ENCODE results near the gene TRPM3.

TRPM3 gene

GRCh38 chr9:70954126-70954525, 167.3 kb downstream of the TRPM3 start:
- H3K4me1 ChIP-seq (ENCODE audit: control insufficient read depth, insufficient read depth, low read length): no peaks in the 10 kb centered on the region
- no peaks in the 10 kb centered on the region for H3K27me3 ChIP-seq (ENCODE audit: control insufficient read depth, insufficient read depth, low read length)
- H3K4me3 ChIP-seq (ENCODE audit: low read length): no peak overlapping the region
- H3K27ac ChIP-seq (ENCODE audit: low read depth, low read length): no peak overlapping the region
- no peaks in the 10 kb centered on the region for H3K36me3 ChIP-seq (ENCODE audit: control insufficient read depth, insufficient read depth, low read length)
- H3K9ac ChIP-seq (ENCODE audit: low read length): no peak overlapping the region

GRCh38 chr9:70951749-70952727, 169.4 kb downstream of the TRPM3 start:
- no peaks in the 10 kb centered on the region for H3K4me1 ChIP-seq (ENCODE audit: control insufficient read depth, insufficient read depth, low read length)
- H3K9ac ChIP-seq (ENCODE audit: low read length): no peak overlapping the region
- no peaks in the 10 kb centered on the region for H3K36me3 ChIP-seq (ENCODE audit: control insufficient read depth, insufficient read depth, low read length)
- no peak overlapping the region for H3K4me3 ChIP-seq (ENCODE audit: low read length)
- no peaks in the 10 kb centered on the region for H3K27me3 ChIP-seq (ENCODE audit: control insufficient read depth, insufficient read depth, low read length)
- H3K27ac ChIP-seq (ENCODE audit: low read depth, low read length): no peak overlapping the region

GRCh38 chr9:70950270-70950669, 171.2 kb downstream of the TRPM3 start:
- H3K27me3 ChIP-seq (ENCODE audit: control insufficient read depth, insufficient read depth, low read length): no peaks in the 10 kb centered on the region
- no peak overlapping the region for H3K4me3 ChIP-seq (ENCODE audit: low read length)
- H3K27ac ChIP-seq (ENCODE audit: low read depth, low read length): no peak overlapping the region
- no peak overlapping the region for H3K9ac ChIP-seq (ENCODE audit: low read length)
- no peaks in the 10 kb centered on the region for H3K36me3 ChIP-seq (ENCODE audit: control insufficient read depth, insufficient read depth, low read length)
- H3K4me1 ChIP-seq (ENCODE audit: control insufficient read depth, insufficient read depth, low read length): no peaks in the 10 kb centered on the region

DNA sequence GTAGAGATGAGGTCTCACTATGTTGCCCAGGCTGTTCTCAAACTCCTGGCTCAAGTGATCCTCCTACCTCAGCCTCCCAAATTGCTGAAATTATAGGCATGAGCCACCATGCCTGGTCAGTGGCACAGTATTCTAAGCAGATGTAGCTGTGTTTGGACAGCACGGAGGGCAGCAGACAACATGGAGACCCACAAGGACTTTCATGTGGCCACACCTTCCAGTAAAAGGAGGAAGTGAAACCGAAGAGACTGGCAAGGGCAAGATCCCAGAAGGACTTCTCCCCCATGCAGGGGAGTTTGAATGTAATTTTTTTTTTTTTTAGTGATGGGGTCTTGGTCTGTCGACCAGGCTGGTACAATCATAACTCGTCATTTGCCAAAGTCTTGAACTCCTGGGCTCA, 172.2 kb downstream of the TRPM3 start:
- Histone ChIP-seq H3K4me3 (ENCODE audit: low read length) (no peak overlapping the region), H3K27me3 (ENCODE audit: control insufficient read depth, insufficient read depth, low read length) (no peaks in the 10 kb centered on the region)

GRCh38 chr9:70948744-70949143, 172.7 kb downstream of the TRPM3 start:
- no peak overlapping the region for H3K9ac ChIP-seq (ENCODE audit: low read length)
- no peaks in the 10 kb centered on the region for H3K27me3 ChIP-seq (ENCODE audit: control insufficient read depth, insufficient read depth, low read length)
- H3K36me3 ChIP-seq (ENCODE audit: control insufficient read depth, insufficient read depth, low read length): no peaks in the 10 kb centered on the region
- no peaks in the 10 kb centered on the region for H3K4me1 ChIP-seq (ENCODE audit: control insufficient read depth, insufficient read depth, low read length)
- no peak overlapping the region for H3K4me3 ChIP-seq (ENCODE audit: low read length)
- H3K27ac ChIP-seq (ENCODE audit: low read depth, low read length): no peak overlapping the region

More for the DNA sequence above, 172.2 kb downstream of the TRPM3 start:
- no peak overlapping the region for H3K9ac ChIP-seq (ENCODE audit: low read length)
- no peaks in the 10 kb centered on the region for H3K36me3 ChIP-seq (ENCODE audit: control insufficient read depth, insufficient read depth, low read length)
- no peak overlapping the region for H3K27ac ChIP-seq (ENCODE audit: low read depth, low read length)
- no peaks in the 10 kb centered on the region for H3K4me1 ChIP-seq (ENCODE audit: control insufficient read depth, insufficient read depth, low read length)

DNA sequence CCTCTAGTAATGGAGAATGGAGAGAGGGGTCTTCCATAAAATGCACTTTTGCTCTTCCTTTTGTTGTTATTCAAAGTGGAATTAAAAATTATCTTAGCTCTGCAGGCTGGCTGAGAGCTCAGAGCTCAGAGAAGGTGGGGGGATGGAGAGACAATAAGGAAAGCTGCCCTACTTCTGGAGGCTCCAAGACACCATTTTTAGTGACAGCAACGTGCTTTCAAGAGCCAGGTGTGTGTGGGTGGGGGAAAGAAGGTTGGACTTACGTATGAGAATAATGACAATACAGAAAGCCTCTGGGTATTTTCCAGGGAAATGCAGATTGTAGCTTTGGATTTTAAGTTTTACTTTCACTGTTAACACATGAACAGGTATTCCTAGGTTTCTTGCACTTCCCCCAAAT, 173.9 kb downstream of the TRPM3 start:
- Histone ChIP-seq H3K9ac (ENCODE audit: low read length) (no peak overlapping the region), H3K36me3 (ENCODE audit: control insufficient read depth, insufficient read depth, low read length) (no peaks in the 10 kb centered on the region), H3K27ac (ENCODE audit: low read depth, low read length) (no peak overlapping the region), H3K27me3 (ENCODE audit: control insufficient read depth, insufficient read depth, low read length) (no peaks in the 10 kb centered on the region), H3K4me1 (ENCODE audit: control insufficient read depth, insufficient read depth, low read length) (no peaks in the 10 kb centered on the region), H3K4me3 (ENCODE audit: low read length) (no peak overlapping the region)

DNA sequence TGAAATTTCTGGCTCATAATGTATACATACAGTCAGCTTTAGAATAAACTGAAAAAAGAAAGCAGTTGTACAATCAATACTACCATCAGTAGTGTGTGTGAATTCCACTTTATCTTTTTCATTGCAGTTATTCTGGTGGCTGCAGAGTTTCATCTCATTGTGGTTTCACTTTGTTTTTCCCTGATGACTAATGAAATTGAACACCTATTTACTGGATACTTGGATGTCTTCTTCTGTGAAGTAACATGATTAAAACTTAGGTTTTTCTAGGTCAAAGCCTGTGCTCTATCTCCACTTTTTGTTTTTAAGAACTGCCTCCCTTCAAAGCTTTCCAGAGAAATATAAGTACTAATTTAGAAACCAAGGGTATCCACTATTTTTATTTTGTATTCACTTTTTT, 174.3 kb downstream of the TRPM3 start:
- Histone ChIP-seq H3K9ac (ENCODE audit: low read length) (no peak overlapping the region), H3K27me3 (ENCODE audit: control insufficient read depth, insufficient read depth, low read length) (no peaks in the 10 kb centered on the region), H3K4me3 (ENCODE audit: low read length) (no peak overlapping the region), H3K27ac (ENCODE audit: low read depth, low read length) (no peak overlapping the region), H3K4me1 (ENCODE audit: control insufficient read depth, insufficient read depth, low read length) (no peaks in the 10 kb centered on the region), H3K36me3 (ENCODE audit: control insufficient read depth, insufficient read depth, low read length) (no peaks in the 10 kb centered on the region)

DNA sequence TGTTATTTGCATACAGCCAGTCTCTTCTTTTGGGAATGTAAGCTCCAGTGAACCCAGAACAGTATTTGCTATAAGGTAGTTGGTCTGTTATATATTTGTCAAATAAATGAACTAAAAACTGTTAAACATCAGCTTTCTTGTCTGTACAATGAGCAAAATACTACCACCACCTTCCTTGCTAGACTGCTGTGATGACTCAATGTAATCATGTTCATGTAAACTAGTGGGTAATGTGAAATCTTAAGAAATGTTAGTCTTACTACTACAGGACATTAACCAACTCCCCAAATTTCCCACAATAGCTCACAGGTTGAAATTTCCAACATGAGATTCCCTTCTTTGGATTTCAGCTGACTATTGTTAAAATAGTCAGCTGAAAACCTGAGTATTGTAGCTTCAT, 176.1 kb downstream of the TRPM3 start:
- no peaks in the 10 kb centered on the region for H3K36me3 ChIP-seq (ENCODE audit: control insufficient read depth, insufficient read depth, low read length)
- no peak overlapping the region for H3K4me3 ChIP-seq (ENCODE audit: low read length)
- no peak overlapping the region for H3K27ac ChIP-seq (ENCODE audit: low read depth, low read length)

GRCh38 chr9:70941191-70941590, 180.2 kb downstream of the TRPM3 start:
- H3K27ac ChIP-seq (ENCODE audit: low read depth, low read length): no peak overlapping the region
- H3K36me3 ChIP-seq (ENCODE audit: control insufficient read depth, insufficient read depth, low read length): no peaks in the 10 kb centered on the region
- no peak overlapping the region for H3K9ac ChIP-seq (ENCODE audit: low read length)
- no peak overlapping the region for H3K4me3 ChIP-seq (ENCODE audit: low read length)
- no peaks in the 10 kb centered on the region for H3K27me3 ChIP-seq (ENCODE audit: control insufficient read depth, insufficient read depth, low read length)
- no peaks in the 10 kb centered on the region for H3K4me1 ChIP-seq (ENCODE audit: control insufficient read depth, insufficient read depth, low read length)

More for the DNA sequence above, 176.1 kb downstream of the TRPM3 start:
- no peaks in the 10 kb centered on the region for H3K27me3 ChIP-seq (ENCODE audit: control insufficient read depth, insufficient read depth, low read length)
- H3K9ac ChIP-seq (ENCODE audit: low read length): no peak overlapping the region
- H3K4me1 ChIP-seq (ENCODE audit: control insufficient read depth, insufficient read depth, low read length): no peaks in the 10 kb centered on the region

GRCh38 chr9:70940605-70941004, 180.8 kb downstream of the TRPM3 start:
- H3K27ac ChIP-seq (ENCODE audit: low read depth, low read length): no peak overlapping the region
- no peaks in the 10 kb centered on the region for H3K36me3 ChIP-seq (ENCODE audit: control insufficient read depth, insufficient read depth, low read length)
- H3K4me1 ChIP-seq (ENCODE audit: control insufficient read depth, insufficient read depth, low read length): no peaks in the 10 kb centered on the region
- H3K9ac ChIP-seq (ENCODE audit: low read length): no peak overlapping the region
- no peaks in the 10 kb centered on the region for H3K27me3 ChIP-seq (ENCODE audit: control insufficient read depth, insufficient read depth, low read length)
- H3K4me3 ChIP-seq (ENCODE audit: low read length): no peak overlapping the region

DNA sequence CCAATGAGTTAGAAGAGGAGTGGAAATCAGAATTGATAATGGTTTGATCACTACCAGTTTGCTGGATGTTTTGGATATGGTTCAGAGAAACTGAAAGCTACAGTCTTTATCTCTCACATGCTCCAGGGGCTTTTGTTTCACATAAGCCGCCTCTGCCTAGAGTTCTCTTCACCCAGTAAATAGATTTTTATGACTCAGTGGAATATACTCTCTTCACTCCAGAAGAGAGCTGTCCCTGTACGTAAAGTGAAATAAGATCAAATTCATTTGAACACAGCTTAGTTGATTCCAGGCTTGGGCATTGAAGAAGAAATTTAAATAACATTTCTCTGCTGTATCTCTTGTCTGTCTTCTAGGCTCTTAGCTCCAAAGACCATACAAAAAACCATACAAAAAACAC, 184.9 kb downstream of the TRPM3 start:
- H3K36me3 ChIP-seq (ENCODE audit: control insufficient read depth, insufficient read depth, low read length): no peaks in the 10 kb centered on the region
- H3K4me3 ChIP-seq (ENCODE audit: low read length): no peak overlapping the region
- H3K9ac ChIP-seq (ENCODE audit: low read length): no peak overlapping the region
- no peak overlapping the region for H3K27ac ChIP-seq (ENCODE audit: low read depth, low read length)
- H3K27me3 ChIP-seq (ENCODE audit: control insufficient read depth, insufficient read depth, low read length): no peaks in the 10 kb centered on the region
- no peaks in the 10 kb centered on the region for H3K4me1 ChIP-seq (ENCODE audit: control insufficient read depth, insufficient read depth, low read length)

DNA sequence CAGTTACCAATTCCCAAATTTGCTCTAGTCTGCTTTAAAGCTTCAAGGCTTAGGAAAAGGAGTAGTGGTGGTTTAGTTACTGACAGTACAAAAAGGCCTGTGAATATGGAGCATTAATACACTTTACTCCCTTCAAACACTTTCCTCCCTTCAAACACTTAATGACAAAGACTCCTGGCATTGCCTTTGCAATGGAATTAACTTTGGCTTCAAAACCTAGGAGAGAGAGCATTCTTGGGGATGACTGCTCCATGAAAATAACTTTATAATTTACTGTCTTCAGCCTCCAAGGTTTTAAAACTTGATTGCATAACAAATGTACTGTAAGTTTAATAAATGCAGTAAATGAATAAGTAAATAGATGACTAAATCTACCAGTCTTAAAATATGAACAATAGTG, 185.6 kb downstream of the TRPM3 start:
- Histone ChIP-seq H3K4me1 (ENCODE audit: control insufficient read depth, insufficient read depth, low read length) (no peaks in the 10 kb centered on the region), H3K27me3 (ENCODE audit: control insufficient read depth, insufficient read depth, low read length) (no peaks in the 10 kb centered on the region), H3K9ac (ENCODE audit: low read length) (no peak overlapping the region), H3K4me3 (ENCODE audit: low read length) (no peak overlapping the region), H3K36me3 (ENCODE audit: control insufficient read depth, insufficient read depth, low read length) (no peaks in the 10 kb centered on the region), H3K27ac (ENCODE audit: low read depth, low read length) (no peak overlapping the region)

DNA sequence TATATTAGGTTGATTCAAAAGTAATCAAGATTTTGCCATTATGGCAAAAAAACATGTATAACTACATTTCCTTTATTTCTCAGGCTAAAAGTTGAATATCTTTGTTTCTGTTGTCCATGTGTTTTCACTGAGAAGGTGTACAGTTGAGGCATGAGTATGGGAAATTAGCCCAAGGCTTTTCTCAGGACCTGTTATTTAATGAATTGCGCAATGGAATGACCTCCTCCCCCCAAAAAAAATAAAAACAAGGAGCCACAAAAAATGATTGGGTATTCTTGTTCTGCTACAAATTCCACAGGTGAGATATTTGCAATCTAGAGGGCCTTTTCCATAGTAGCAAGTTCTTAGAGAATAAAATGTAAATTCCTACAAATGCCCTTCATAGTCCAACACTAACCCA, 186.8 kb downstream of the TRPM3 start:
- Histone ChIP-seq H3K4me1 (ENCODE audit: control insufficient read depth, insufficient read depth, low read length) (no peaks in the 10 kb centered on the region), H3K36me3 (ENCODE audit: control insufficient read depth, insufficient read depth, low read length) (no peaks in the 10 kb centered on the region)

More for the DNA sequence above, 186.8 kb downstream of the TRPM3 start:
- Histone ChIP-seq H3K27me3 (ENCODE audit: control insufficient read depth, insufficient read depth, low read length) (no peaks in the 10 kb centered on the region), H3K4me3 (ENCODE audit: low read length) (no peak overlapping the region), H3K27ac (ENCODE audit: low read depth, low read length) (no peak overlapping the region), H3K9ac (ENCODE audit: low read length) (no peak overlapping the region)

Data from rectal smooth muscle tissue (tissue), 1 donor.